ENCODE measurements around the gene RTBDN.

GRCh38 chr19:12873891-12874745 is 39.7 kb upstream of the RTBDN start:
- TF ChIP-seq BHLHE40 (IDR thresholded peaks at IDR 0.05; ENCODE audit: borderline replicate concordance): no peak
- TF ChIP-seq TARDBP (IDR thresholded peaks at IDR 0.05): no peak
- no peak for TF ChIP-seq ELF4 (IDR thresholded peaks at IDR 0.05)
- TF ChIP-seq LEF1 (IDR thresholded peaks at IDR 0.05; ENCODE audit: borderline replicate concordance): no peak
- no peak for TF ChIP-seq SP1 (IDR thresholded peaks at IDR 0.05)
- TF ChIP-seq FOXA1 (IDR thresholded peaks at IDR 0.05): no peak
- no peak for TF ChIP-seq PKNOX1 (IDR thresholded peaks at IDR 0.05)
- TF ChIP-seq FOXK2 (IDR thresholded peaks at IDR 0.05): no peak
